Right atrium auricular region (tissue), 2 donors: ENCODE results near the gene AGBL4. TPM values are rescaled to one million over a fixed set of nuclear protein-coding genes. Genes with fewer than 3 reads are reported as not detected.

Source experiments
- DNase-seq: peaks from one replicate; pipeline ENCODE4 v3.0.0-alpha.2; 2019; ENCODE audit warnings: low spot score
- H3K27ac ChIP-seq, 2 donors: fragments of 200-600 bp; sonication (generic); 1 replicate in 1 of 2; 2 replicates in 1 of 2; pipeline ENCODE4 v1.5.1; 2016 to 2019
- H3K27me3 ChIP-seq, 2 donors: fragments of 200-600 bp; sonication (generic); one replicate each; pipeline versions ENCODE4 v1.5.1 to v1.6.0; 2017 to 2019
- H3K36me3 ChIP-seq: fragments of 200-600 bp; sonication (generic); one replicate; pipeline ENCODE4 v1.5.1; 2016
- H3K4me1 ChIP-seq, 2 donors: fragments of 200-600 bp; sonication (generic); one replicate each; pipeline versions ENCODE4 v1.5.1 to v1.6.0; 2017 to 2019
- H3K4me3 ChIP-seq, 2 donors: fragments of 200-600 bp; sonication (generic); 1 replicate in 1 of 2; 2 replicates in 1 of 2; pipeline ENCODE4 v1.5.1; 2017 to 2019; ENCODE audit warnings: mild to moderate bottlenecking in 1 of 2, moderate library complexity in 1 of 2
- H3K9me3 ChIP-seq, 2 donors: fragments of 200-600 bp; sonication (generic); one replicate each; pipeline ENCODE4 v1.5.1; 2019
- total RNA-seq, 2 donors: library from RNA; depleted of rRNA; stranded (reverse); fragments of >200 nt; gene quantifications; one replicate each; pipeline ENCODE4 v1.1.0, GENCODE V29; 2016
- TF ChIP-seq, protein P1 (sequence below), 2 donors: fragments of 200-600 bp; sonication (generic); IDR thresholded peaks; one replicate each; pipeline ENCODE4 v1.5.1; 2019; ENCODE audit warnings: antibody characterized with exemption in 2 of 2

AGBL4 gene
- total RNA-seq, 2 donors from 2014 or later: 0.94 to 1.7 TPM

GRCh38 chr1:48875552-48876329, 1148.0 kb downstream of the AGBL4 start:
- no peak overlapping the region for H3K27ac ChIP-seq
- TF ChIP-seq, protein P1, sequence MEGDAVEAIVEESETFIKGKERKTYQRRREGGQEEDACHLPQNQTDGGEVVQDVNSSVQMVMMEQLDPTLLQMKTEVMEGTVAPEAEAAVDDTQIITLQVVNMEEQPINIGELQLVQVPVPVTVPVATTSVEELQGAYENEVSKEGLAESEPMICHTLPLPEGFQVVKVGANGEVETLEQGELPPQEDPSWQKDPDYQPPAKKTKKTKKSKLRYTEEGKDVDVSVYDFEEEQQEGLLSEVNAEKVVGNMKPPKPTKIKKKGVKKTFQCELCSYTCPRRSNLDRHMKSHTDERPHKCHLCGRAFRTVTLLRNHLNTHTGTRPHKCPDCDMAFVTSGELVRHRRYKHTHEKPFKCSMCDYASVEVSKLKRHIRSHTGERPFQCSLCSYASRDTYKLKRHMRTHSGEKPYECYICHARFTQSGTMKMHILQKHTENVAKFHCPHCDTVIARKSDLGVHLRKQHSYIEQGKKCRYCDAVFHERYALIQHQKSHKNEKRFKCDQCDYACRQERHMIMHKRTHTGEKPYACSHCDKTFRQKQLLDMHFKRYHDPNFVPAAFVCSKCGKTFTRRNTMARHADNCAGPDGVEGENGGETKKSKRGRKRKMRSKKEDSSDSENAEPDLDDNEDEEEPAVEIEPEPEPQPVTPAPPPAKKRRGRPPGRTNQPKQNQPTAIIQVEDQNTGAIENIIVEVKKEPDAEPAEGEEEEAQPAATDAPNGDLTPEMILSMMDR (IDR thresholded peaks at IDR 0.05): no peak
- H3K36me3 ChIP-seq: no peaks in the 10 kb centered on the region
- no peak overlapping the region for H3K4me3 ChIP-seq
- H3K27me3 ChIP-seq: no peaks in the 10 kb centered on the region
- no peaks in the 10 kb centered on the region for H3K4me1 ChIP-seq
- no peak for DNase-seq
- no peaks in the 10 kb centered on the region for H3K9me3 ChIP-seq

DNA sequence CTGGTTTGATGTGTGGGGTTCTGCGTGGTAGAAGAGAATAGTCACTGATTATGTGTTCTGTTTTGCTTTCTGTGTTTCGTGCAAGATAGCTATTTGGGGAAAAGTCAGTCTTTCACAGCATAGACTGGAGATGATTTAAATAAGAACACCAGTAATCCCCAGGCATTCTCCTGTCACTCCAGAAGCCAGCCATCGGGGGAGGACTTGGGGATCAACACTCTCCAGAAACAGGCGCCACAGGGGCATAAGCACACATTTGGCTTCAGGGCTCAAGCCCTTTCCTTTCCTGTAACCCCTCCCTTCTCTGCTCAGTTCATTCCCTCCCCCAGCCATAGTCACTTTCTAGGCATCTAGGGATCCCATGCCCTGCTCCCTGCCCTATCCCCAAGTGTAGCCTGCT, 1149.8 kb downstream of the AGBL4 start:
- no peaks in the 10 kb centered on the region for H3K36me3 ChIP-seq
- TF ChIP-seq, protein P1 (IDR thresholded peaks at IDR 0.05): no peak
- H3K4me3 ChIP-seq: no peak overlapping the region
- H3K27me3 ChIP-seq: no peaks in the 10 kb centered on the region
- no peaks in the 10 kb centered on the region for H3K9me3 ChIP-seq
- H3K27ac ChIP-seq: no peak overlapping the region
- DNase-seq: no peak
- no peaks in the 10 kb centered on the region for H3K4me1 ChIP-seq

- Histone ChIP-seq H3K4me1 (no peaks in the 10 kb centered on the region), H3K9me3 (no peaks in the 10 kb centered on the region), H3K27me3 (no peaks in the 10 kb centered on the region), H3K4me3 (no peak overlapping the region), H3K36me3 (no peaks in the 10 kb centered on the region), H3K27ac (no peak overlapping the region)
- DNase-seq: no peak
- TF ChIP-seq, protein P1 (IDR thresholded peaks at IDR 0.05): peak in 1 of 2 donors; percentile 52
Measured at GRCh38 chr1:48870596-48870995, 1153.2 kb downstream of the AGBL4 start.

DNA sequence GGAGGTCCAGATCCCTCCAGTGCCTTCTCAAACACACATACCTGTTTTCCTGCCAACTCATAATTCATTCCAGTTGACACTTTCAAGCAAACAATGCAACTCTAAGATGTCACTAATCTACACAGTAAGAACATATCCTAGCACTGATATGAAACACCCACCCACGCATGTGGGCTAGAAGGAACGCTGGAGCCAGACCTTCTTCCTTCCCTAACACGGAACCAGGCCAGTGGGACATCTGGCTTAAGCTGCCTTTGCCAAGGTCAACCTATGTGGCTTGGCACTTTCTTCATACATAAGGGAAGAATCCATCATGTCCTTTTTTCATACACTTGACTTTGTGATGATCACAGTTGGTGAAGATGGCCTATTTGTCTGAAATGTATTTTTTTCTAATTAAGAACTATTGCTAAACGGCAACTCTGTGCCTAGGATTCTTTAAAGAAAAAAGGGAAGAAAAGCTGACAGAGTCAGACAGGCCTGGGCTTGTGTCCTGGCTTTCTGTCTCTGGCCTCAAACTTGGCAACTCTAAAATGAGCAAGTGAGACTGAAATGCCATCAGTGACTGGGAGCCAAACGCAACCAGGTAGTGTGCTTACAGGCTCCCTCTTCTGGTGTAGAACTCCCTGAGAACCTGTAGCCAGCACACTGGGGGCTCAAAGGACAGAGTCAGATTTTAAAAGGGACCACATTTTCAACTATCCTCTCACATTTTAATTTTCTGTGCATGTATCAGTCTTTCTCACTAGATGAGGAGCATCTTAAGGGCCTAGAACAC, 1154.4 kb downstream of the AGBL4 start:
- TF ChIP-seq, protein P1 (IDR thresholded peaks at IDR 0.05): no peak
- DNase-seq: no peak
- no peaks in the 10 kb centered on the region for H3K36me3 ChIP-seq
- H3K27me3 ChIP-seq: no peaks in the 10 kb centered on the region
- no peak overlapping the region for H3K27ac ChIP-seq
- H3K9me3 ChIP-seq: no peaks in the 10 kb centered on the region
- H3K4me3 ChIP-seq: no peak overlapping the region
- H3K4me1 ChIP-seq: no peaks in the 10 kb centered on the region

- Histone ChIP-seq H3K27ac (no peak overlapping the region), H3K4me1 (no peaks in the 10 kb centered on the region), H3K4me3 (no peak overlapping the region), H3K27me3 (no peaks in the 10 kb centered on the region), H3K9me3 (no peaks in the 10 kb centered on the region), H3K36me3 (no peaks in the 10 kb centered on the region)
- no peak for DNase-seq
- TF ChIP-seq, protein P1 (IDR thresholded peaks at IDR 0.05): no peak
Measured at GRCh38 chr1:48864913-48865312, 1158.8 kb downstream of the AGBL4 start.
